ENCODE results near the gene NUDT4B.
"Not testable (repeated sequence)": the region's sequence is repeated elsewhere in the genome, so short reads cannot be mapped to it uniquely, and the experiment has no call there.

- TF ChIP-seq, protein P1, sequence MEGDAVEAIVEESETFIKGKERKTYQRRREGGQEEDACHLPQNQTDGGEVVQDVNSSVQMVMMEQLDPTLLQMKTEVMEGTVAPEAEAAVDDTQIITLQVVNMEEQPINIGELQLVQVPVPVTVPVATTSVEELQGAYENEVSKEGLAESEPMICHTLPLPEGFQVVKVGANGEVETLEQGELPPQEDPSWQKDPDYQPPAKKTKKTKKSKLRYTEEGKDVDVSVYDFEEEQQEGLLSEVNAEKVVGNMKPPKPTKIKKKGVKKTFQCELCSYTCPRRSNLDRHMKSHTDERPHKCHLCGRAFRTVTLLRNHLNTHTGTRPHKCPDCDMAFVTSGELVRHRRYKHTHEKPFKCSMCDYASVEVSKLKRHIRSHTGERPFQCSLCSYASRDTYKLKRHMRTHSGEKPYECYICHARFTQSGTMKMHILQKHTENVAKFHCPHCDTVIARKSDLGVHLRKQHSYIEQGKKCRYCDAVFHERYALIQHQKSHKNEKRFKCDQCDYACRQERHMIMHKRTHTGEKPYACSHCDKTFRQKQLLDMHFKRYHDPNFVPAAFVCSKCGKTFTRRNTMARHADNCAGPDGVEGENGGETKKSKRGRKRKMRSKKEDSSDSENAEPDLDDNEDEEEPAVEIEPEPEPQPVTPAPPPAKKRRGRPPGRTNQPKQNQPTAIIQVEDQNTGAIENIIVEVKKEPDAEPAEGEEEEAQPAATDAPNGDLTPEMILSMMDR (IDR thresholded peaks at IDR 0.05) = not testable (repeated sequence)
- not testable (repeated sequence) for TF ChIP-seq POLR2A (IDR thresholded peaks at IDR 0.05); POLR2AphosphoS5 (IDR thresholded peaks at IDR 0.05); EP300 (IDR thresholded peaks at IDR 0.05; ENCODE audit: low read depth)
Measured at GRCh38 chr1:148723515-148723914, 25.1 kb upstream of the NUDT4B start.

Data from transverse colon (tissue), 4 donors.